GM12892 (cell line): Measurements from ENCODE around the gene TOR1B.

ENCODE experiments used
- DNase-seq: peaks from one replicate; pipeline ENCODE4 v3.0.0; 2011; ENCODE audit not compliant: insufficient read length
- FAIRE-seq: peaks from 2 replicates; lab custom pipeline; 2011; peaks lifted over from hg19 to GRCh38; lab: Jason Lieb, UNC
- POLR2A ChIP-seq: IDR thresholded peaks from 2 replicates; pipeline ENCODE4 v1.6.1; 2011; ENCODE audit warnings: low read depth, low read length, control low read depth
- POLR2AphosphoS5 ChIP-seq: IDR thresholded peaks from 2 replicates; pipeline ENCODE4 v1.6.1; 2011; ENCODE audit warnings: low read depth, low read length, control low read depth
- TAF1 ChIP-seq: IDR thresholded peaks from 2 replicates; pipeline ENCODE4 v1.6.1; 2011; ENCODE audit warnings: low read depth, mild to moderate bottlenecking, control low read depth, low read length, borderline replicate concordance

TOR1B gene

GRCh38 chr9:129839324-129840023 lies 36.5 kb downstream of the TOR1B start:
- no peak for DNase-seq
- TF ChIP-seq TAF1 (no peak), POLR2AphosphoS5 (no peak), POLR2A (no peak)
- no peak for FAIRE-seq

DNA sequence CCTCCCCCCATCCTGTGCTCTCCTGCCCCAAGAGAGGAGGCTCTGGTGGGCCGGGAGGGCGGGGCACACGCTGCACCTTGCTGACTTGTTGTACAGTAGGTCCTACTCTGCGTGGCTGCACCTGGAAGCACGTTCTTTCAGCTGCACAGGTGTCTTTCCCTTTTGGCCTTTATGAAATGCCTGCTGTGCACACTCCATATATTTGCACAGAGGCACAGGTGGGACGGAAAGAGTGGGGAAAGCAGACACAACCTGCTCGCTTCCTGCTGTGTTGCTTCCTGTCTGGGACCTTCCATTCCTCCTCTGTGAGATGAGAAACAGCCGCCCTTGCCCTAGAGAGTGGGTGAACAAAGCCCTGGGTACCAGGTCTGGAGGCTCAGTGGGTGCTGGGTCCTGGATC lies 37.0 kb downstream of the TOR1B start:
- no peak for FAIRE-seq
- TF ChIP-seq POLR2A (no peak), POLR2AphosphoS5 (no peak), TAF1 (no peak)
- no peak for DNase-seq

DNA sequence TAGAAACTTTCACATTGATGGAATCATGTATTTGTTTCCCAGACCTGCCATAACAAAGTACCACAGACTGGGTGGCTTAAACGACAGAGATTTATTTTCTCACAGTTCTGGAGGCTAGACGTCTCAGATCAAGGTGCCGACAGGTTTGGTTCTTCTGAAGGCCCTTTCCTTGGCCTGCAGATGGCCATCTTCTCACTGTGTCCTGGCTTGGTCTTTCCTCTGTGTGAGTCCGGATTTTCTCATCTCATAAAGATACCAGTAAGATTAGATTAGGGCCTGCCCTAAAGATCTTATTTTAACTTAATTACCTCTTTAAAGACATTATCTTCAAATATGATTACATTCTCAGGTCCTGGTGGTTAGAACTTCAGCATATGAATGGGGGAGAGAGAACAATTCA lies 38.1 kb downstream of the TOR1B start:
- FAIRE-seq = no peak
- no peak for TF ChIP-seq POLR2AphosphoS5
- no peak for TF ChIP-seq POLR2A
- TF ChIP-seq TAF1 = no peak
- no peak for DNase-seq

DNA sequence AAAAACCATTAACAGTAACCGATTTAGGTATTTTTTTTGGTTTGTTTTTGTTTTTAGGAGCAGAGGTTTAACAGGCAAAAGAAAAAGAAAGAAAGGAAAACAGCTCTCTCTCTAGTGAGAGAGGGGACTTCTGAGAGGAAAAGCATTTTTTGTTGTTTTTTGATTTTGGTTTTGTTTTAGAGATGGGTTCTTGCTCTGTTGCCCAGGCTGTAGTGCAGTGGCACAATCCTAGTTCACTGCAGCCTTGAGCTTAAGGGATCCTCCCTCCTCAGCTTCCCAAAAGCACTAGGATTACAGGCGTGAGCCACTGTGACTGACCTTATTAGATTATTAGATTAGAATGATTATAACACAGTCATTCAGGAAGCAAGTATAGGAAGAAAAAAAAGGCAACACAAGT lies 42.4 kb downstream of the TOR1B start:
- DNase-seq = no peak
- FAIRE-seq = no peak
- TF ChIP-seq POLR2AphosphoS5 (no peak), POLR2A (no peak), TAF1 (no peak)

GRCh38 chr9:129848712-129849441 lies 45.9 kb downstream of the TOR1B start:
- DNase-seq (no peak), FAIRE-seq (no peak)
- TF ChIP-seq POLR2A (no peak), TAF1 (no peak)

DNA sequence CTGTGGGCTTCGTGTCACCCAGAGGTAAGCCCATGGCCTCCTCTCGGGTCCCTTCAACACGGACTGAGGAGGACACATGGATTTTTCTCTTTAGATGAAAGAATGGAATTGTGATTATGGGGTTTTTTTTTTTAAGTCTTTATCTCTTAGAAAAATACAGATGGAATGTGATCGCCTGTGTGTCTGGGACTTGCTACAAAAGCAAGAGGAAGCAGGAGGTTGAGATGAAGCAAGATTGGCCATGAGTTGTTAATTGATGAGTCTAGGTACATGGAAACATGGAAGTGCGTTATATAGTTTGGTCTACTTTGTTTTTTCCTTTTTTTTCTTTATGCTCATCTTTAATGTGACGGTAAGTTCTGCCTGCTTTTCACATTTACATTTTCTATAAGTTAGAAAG lies 46.9 kb downstream of the TOR1B start:
- no peak for FAIRE-seq
- no peak for DNase-seq
- TF ChIP-seq POLR2AphosphoS5 = no peak
- TF ChIP-seq TAF1 = no peak
- TF ChIP-seq POLR2A = no peak

DNA sequence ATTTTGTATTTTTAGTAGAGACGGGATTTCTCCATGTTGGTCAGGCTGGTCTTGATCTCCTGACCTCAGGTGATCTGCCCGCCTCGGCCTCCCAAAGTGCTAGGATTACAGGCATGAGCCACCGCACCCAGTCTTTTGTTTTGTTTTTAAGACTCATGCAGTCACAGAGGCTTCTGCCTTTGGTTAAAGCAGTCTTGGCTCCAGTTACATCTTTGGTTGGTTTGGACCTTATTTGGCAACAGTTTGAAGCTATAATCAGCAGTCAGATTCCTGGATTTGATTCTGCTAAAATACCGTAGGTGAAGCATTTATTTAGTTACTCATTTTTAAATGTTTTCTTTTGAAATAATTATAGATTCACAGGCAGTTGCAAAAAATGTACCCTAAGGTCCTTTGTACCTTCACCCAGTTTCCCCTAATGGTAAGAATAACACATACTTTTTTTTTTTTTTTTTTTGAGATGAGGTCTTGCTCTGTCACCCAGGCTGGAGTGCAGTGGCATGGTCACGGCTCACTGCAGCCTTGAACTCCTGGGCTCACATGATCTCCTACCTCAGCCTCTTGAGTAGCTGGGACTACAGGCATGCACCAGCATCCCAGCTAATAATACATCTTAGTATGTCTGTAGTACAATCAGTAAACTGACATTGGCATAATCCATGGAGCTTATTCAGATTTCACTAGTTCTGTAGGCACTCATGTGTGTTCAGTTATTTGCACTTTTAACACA lies 48.0 kb downstream of the TOR1B start:
- FAIRE-seq (no peak), DNase-seq (no peak)
- no peak for TF ChIP-seq POLR2AphosphoS5
- no peak for TF ChIP-seq TAF1
- no peak for TF ChIP-seq POLR2A

- DNase-seq = no peak
- FAIRE-seq = no peak
- TF ChIP-seq POLR2AphosphoS5 (no peak), POLR2A (no peak), TAF1 (no peak)
These were observed 48.8 kb downstream of the TOR1B start for GRCh38 chr9:129851821-129852220.

- FAIRE-seq (no peak), DNase-seq (no peak)
- TF ChIP-seq POLR2AphosphoS5 (no peak), POLR2A (no peak), TAF1 (no peak)
These were observed 49.6 kb downstream of the TOR1B start for GRCh38 chr9:129852579-129852978.

DNA sequence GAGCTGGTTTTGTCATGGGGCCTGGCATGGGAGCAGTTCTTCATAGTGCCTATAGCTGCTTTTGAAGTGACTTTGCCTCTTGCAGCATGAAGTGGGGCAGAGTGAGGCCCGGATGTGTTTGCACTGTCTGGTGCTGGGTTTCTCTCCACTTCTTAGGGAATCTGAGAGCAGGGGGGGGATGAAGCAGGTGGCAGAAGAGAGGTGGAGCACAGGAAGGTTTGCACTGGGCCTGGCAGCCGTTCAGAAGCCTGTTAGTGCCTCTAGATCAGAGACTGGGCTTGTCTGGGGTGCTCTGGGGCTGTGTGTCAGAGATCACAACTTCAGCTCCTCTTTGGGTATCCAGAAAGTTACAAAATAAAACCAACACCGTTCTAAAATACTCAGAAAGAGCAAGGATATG lies 50.6 kb downstream of the TOR1B start:
- TF ChIP-seq TAF1 (no peak), POLR2AphosphoS5 (no peak), POLR2A (no peak)
- FAIRE-seq = no peak
- no peak for DNase-seq

- FAIRE-seq (no peak), DNase-seq (no peak)
- TF ChIP-seq POLR2AphosphoS5 = no peak
These were observed 51.7 kb downstream of the TOR1B start for GRCh38 chr9:129854588-129855110.
